ENCODE data around the gene KAT14. TPM values are rescaled to one million over a fixed set of nuclear protein-coding genes. Genes with fewer than 3 reads are reported as not detected.

KAT14 gene
- total RNA-seq, 4 donors from 2014 or later, result 13.2 to 22.0 (median 18.6) TPM

GRCh38 chr20:18165553-18165952 lies 27.9 kb downstream of the KAT14 start:
- no peak for DNase-seq (ENCODE audit: low spot score in 2 of 2)

GRCh38 chr20:18166241-18166881 lies 28.7 kb downstream of the KAT14 start:
- Histone ChIP-seq H3K27ac (no peak overlapping the region), H3K9me3 (no peaks in the 10 kb centered on the region), H3K4me3 (no peak overlapping the region), H3K4me1 (peaks cover 10% of the 10 kb centered on the region), H3K27me3 (no peaks in the 10 kb centered on the region), H3K36me3 (peaks cover 32% of the 10 kb centered on the region)
- DNase-seq (ENCODE audit: low spot score in 2 of 2), result no peak
- no peak for TF ChIP-seq POLR2AphosphoS5 (IDR thresholded peaks at IDR 0.05)
- TF ChIP-seq EP300 (IDR thresholded peaks at IDR 0.05), result no peak
- TF ChIP-seq CTCF (IDR thresholded peaks at IDR 0.05), result no peak
- no peak for TF ChIP-seq POLR2A (IDR thresholded peaks at IDR 0.05)
- WGBS, result 61% methylated on average over 5 of the region's 5 CpGs

More at GRCh38 chr20:18165553-18165952, 27.9 kb downstream of the KAT14 start:
- WGBS, result 73% methylated on average over 3 of the region's 3 CpGs
- peaks cover 41% of the 10 kb centered on the region for H3K36me3 ChIP-seq
- no peaks in the 10 kb centered on the region for H3K27me3 ChIP-seq
- no peak overlapping the region for H3K4me3 ChIP-seq
- H3K9me3 ChIP-seq, result no peaks in the 10 kb centered on the region
- H3K27ac ChIP-seq, result no peak overlapping the region
- TF ChIP-seq POLR2A (IDR thresholded peaks at IDR 0.05), result no peak
- TF ChIP-seq POLR2AphosphoS5 (IDR thresholded peaks at IDR 0.05), result no peak
- TF ChIP-seq CTCF (IDR thresholded peaks at IDR 0.05), result no peak
- TF ChIP-seq EP300 (IDR thresholded peaks at IDR 0.05), result no peak
- peaks cover 10% of the 10 kb centered on the region for H3K4me1 ChIP-seq

GRCh38 chr20:18166950-18167349 lies 29.3 kb downstream of the KAT14 start:
- H3K9me3 ChIP-seq, result no peaks in the 10 kb centered on the region
- H3K4me1 ChIP-seq, result peaks cover 10% of the 10 kb centered on the region
- 78% methylated on average over 1 of the region's 1 CpG for WGBS
- H3K4me3 ChIP-seq, result no peak overlapping the region
- peaks cover 27% of the 10 kb centered on the region for H3K36me3 ChIP-seq
- no peak for TF ChIP-seq EP300 (IDR thresholded peaks at IDR 0.05)
- no peak for TF ChIP-seq POLR2AphosphoS5 (IDR thresholded peaks at IDR 0.05)
- TF ChIP-seq CTCF (IDR thresholded peaks at IDR 0.05), result no peak
- no peak for TF ChIP-seq POLR2A (IDR thresholded peaks at IDR 0.05)
- no peak for DNase-seq (ENCODE audit: low spot score in 2 of 2)
- no peak overlapping the region for H3K27ac ChIP-seq
- no peaks in the 10 kb centered on the region for H3K27me3 ChIP-seq

- no peak for TF ChIP-seq POLR2A (IDR thresholded peaks at IDR 0.05)
- TF ChIP-seq POLR2AphosphoS5 (IDR thresholded peaks at IDR 0.05), result no peak
- no peak for TF ChIP-seq CTCF (IDR thresholded peaks at IDR 0.05)
- no peak for TF ChIP-seq EP300 (IDR thresholded peaks at IDR 0.05)
- H3K27ac ChIP-seq, result no peak overlapping the region
- H3K9me3 ChIP-seq, result no peaks in the 10 kb centered on the region
- 100% methylated on average over 2 of the region's 2 CpGs for WGBS
- peaks cover 7% of the 10 kb centered on the region for H3K36me3 ChIP-seq
- H3K4me3 ChIP-seq, result no peak overlapping the region
- no peak for DNase-seq (ENCODE audit: low spot score in 2 of 2)
- no peaks in the 10 kb centered on the region for H3K27me3 ChIP-seq
- no peaks in the 10 kb centered on the region for H3K4me1 ChIP-seq
Observed at GRCh38 chr20:18172379-18172778, 34.7 kb downstream of the KAT14 start.

GRCh38 chr20:18174906-18175683 lies 37.4 kb downstream of the KAT14 start:
- DNase-seq (ENCODE audit: low spot score in 2 of 2), result no peak
- Histone ChIP-seq H3K4me3 (no peak overlapping the region), H3K27ac (no peak overlapping the region), H3K4me1 (no peaks in the 10 kb centered on the region), H3K9me3 (peaks cover 2% of the 10 kb centered on the region), H3K27me3 (no peaks in the 10 kb centered on the region), H3K36me3 (peaks cover 14% of the 10 kb centered on the region)
- TF ChIP-seq EP300 (IDR thresholded peaks at IDR 0.05) (no peak), POLR2A (IDR thresholded peaks at IDR 0.05) (no peak), CTCF (IDR thresholded peaks at IDR 0.05) (no peak), POLR2AphosphoS5 (IDR thresholded peaks at IDR 0.05) (no peak)
- WGBS, result 93% methylated on average over 14 of the region's 14 CpGs
